GM06990 (cell line): ENCODE results near the gene DNASE2.
"Not testable (repeated sequence)": the region's sequence is repeated elsewhere in the genome, so short reads cannot be mapped to it uniquely, and the experiment has no call there.

Experiments used
- DNase-seq: peaks from one replicate; pipeline ENCODE4 v3.0.0-alpha.2; 2011; ENCODE audit not compliant: insufficient read length; ENCODE audit errors: extremely low read depth
- H3K27me3 ChIP-seq: replicated peaks from 2 replicates; pipeline ENCODE4 v1.6.0; 2011; ENCODE audit warnings: low read length; ENCODE audit not compliant: control insufficient read depth, insufficient read depth
- H3K36me3 ChIP-seq: 2 replicates; pipeline ENCODE4 v1.5.1; 2011; ENCODE audit warnings: low read length; ENCODE audit not compliant: control insufficient read depth, insufficient read depth
- H3K4me3 ChIP-seq: replicated peaks from 2 replicates; pipeline ENCODE4 v1.5.1; 2011; ENCODE audit warnings: low read depth, mild to moderate bottlenecking, control low read depth, low read length
- CTCF ChIP-seq: IDR thresholded peaks from 2 replicates; pipeline ENCODE4 v1.5.1; 2011; ENCODE audit warnings: low read length, control low read depth, mild to moderate bottlenecking, inconsistent platforms; ENCODE audit not compliant: insufficient read depth, poor library complexity, severe bottlenecking

DNASE2 gene

GRCh38 chr19:12859546-12859945 is 21.7 kb downstream of the DNASE2 start:
- H3K27me3 ChIP-seq: no peaks in the 10 kb centered on the region
- no peak for DNase-seq
- TF ChIP-seq CTCF: no peak
- H3K36me3 ChIP-seq: no peaks in the 10 kb centered on the region
- H3K4me3 ChIP-seq: no peak overlapping the region

- no peaks in the 10 kb centered on the region for H3K36me3 ChIP-seq
- H3K4me3 ChIP-seq: no peak overlapping the region
- TF ChIP-seq CTCF: no peak
- no peak for DNase-seq
- H3K27me3 ChIP-seq: no peaks in the 10 kb centered on the region
These were observed 23.0 kb downstream of the DNASE2 start for GRCh38 chr19:12858041-12858928.

- Histone ChIP-seq H3K36me3 (no peaks in the 10 kb centered on the region), H3K27me3 (no peaks in the 10 kb centered on the region), H3K4me3 (no peak overlapping the region)
- no peak for TF ChIP-seq CTCF
- no peak for DNase-seq
These were observed 24.6 kb downstream of the DNASE2 start for GRCh38 chr19:12856653-12857052.

GRCh38 chr19:12847159-12848139 is 33.8 kb downstream of the DNASE2 start:
- Histone ChIP-seq H3K36me3 (no peaks in the 10 kb centered on the region), H3K4me3 (peak overlapping the region; percentile 20; the same call in 1 of the 2 replicates), H3K27me3 (no peaks in the 10 kb centered on the region; the same call in 1 of the 2 replicates)
- peak; percentile 86 for DNase-seq
- TF ChIP-seq CTCF: peak; percentile 71

GRCh38 chr19:12846613-12847012 is 34.6 kb downstream of the DNASE2 start:
- not testable (repeated sequence) for H3K36me3 ChIP-seq, H3K4me3 ChIP-seq, DNase-seq, H3K27me3 ChIP-seq
